Measurements from ENCODE around the gene TMEM196. TPM values are rescaled to one million over a fixed set of nuclear protein-coding genes. Genes with fewer than 3 reads are reported as not detected.

The TMEM196 gene
- total RNA-seq, 6 donors from 2014 or later, result not detected

DNA sequence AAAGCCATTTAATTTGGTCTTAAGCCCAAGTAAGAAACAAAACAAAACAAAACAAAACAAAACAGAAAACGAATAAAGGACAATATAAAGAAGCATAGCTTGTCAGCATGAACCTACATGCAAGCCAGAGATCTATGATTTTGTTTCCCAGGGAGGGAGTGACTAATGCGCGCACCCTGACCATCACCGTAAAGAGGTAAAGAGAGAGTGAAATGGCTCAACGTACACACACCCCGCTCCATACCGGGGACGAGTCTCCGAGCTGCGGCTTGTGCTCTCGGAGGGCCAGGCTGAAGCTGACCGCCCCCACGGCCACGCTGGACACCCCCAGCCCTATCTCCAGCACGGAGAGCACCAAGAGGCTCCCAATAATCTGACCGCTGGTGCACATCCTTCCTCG is 1.1 kb downstream of the TMEM196 start:
- Histone ChIP-seq H3K4me1 (peaks cover 6 to 13% (median 9%) of the 10 kb centered on the region in 4 donors), H3K4me3 (no peak overlapping the region), H3K27ac (no peak overlapping the region), H3K36me3 (no peaks in the 10 kb centered on the region), H3K9me3 (no peaks in the 10 kb centered on the region), H3K27me3 (peaks cover 0 to 15% (median 0%) of the 10 kb centered on the region in 4 donors)
- WGBS, 2 donors, result 7 to 10% methylated on average over 17 of the region's 17 CpGs
- no peak for TF ChIP-seq CTCF (IDR thresholded peaks at IDR 0.05)
- DNase-seq (peak in 1 of 2 donors; percentile 27), ATAC-seq (ENCODE audit: low FRiP score in 2 of 2) (peak in 1 of 2 donors; percentile 23)

DNA sequence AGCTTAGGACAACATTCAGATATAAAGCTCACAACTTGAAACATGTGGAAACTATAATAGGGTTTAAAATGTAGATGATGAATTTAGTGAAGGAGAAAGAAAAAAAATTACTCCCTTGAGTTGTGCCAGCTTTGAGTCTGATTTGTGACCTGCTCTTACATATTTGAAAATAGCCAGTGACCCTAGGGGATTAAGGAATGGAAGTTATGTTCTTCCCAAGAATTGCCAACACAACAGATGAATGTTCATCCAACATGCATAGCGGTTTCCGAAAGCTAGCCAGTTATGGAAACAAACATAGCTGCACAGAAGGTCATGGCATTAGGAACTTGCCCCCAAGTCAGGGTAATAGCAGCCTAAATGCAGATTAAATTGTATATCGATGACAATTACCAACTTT is 10.8 kb downstream of the TMEM196 start:
- 72 to 75% methylated on average over 3 of the region's 3 CpGs for WGBS, 2 donors
- H3K4me3 ChIP-seq, result no peak overlapping the region
- DNase-seq, result no peak
- no peaks in the 10 kb centered on the region for H3K4me1 ChIP-seq
- H3K9me3 ChIP-seq, result no peaks in the 10 kb centered on the region
- no peaks in the 10 kb centered on the region for H3K36me3 ChIP-seq
- H3K27ac ChIP-seq, result no peak overlapping the region
- H3K27me3 ChIP-seq, result no peaks in the 10 kb centered on the region
- no peak for ATAC-seq (ENCODE audit: low FRiP score in 2 of 2)
- TF ChIP-seq POLR2AphosphoS5 (IDR thresholded peaks at IDR 0.05) (no peak), CTCF (IDR thresholded peaks at IDR 0.05) (no peak), EP300 (IDR thresholded peaks at IDR 0.05) (no peak), POLR2A (IDR thresholded peaks at IDR 0.05) (no peak)

DNA sequence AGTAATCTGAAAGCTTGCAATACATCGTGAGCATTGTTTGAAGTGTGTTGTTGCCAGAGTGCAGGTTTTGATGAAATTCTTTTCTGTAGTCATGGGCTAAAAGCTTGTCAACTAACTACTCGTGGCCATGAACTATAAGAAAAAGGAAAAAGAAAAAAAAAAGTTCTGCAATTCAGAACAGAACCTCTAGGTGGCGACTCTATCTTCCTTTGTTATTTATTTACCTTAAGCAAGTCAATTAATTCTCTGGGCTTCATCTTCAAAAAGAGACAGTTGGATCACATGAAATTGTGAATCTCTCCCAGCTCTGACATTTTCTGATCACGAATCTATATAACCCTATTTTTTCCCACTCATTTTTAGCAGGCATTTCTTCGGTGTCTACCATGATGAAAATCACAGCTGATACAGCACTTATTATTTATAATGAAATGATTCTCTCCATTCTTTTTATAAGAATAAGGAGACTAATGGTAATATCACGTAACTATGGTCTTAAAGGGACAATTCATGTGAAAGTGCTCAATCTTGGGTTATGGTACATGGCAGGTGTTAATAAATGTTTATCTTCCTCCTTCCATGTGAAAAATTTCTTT is 18.8 kb downstream of the TMEM196 start:
- Histone ChIP-seq H3K4me3 (no peak overlapping the region), H3K27me3 (no peaks in the 10 kb centered on the region), H3K4me1 (no peaks in the 10 kb centered on the region), H3K27ac (no peak overlapping the region), H3K9me3 (no peaks in the 10 kb centered on the region), H3K36me3 (no peaks in the 10 kb centered on the region)
- ATAC-seq (ENCODE audit: low FRiP score in 2 of 2) (no peak), DNase-seq (no peak)
- WGBS, 2 donors, result 32 to 34% methylated on average over 6 of the region's 6 CpGs
- TF ChIP-seq POLR2A (IDR thresholded peaks at IDR 0.05) (no peak), EP300 (IDR thresholded peaks at IDR 0.05) (no peak), POLR2AphosphoS5 (IDR thresholded peaks at IDR 0.05) (no peak), CTCF (IDR thresholded peaks at IDR 0.05) (peak; percentile 19 to 64 (median 47))

DNA sequence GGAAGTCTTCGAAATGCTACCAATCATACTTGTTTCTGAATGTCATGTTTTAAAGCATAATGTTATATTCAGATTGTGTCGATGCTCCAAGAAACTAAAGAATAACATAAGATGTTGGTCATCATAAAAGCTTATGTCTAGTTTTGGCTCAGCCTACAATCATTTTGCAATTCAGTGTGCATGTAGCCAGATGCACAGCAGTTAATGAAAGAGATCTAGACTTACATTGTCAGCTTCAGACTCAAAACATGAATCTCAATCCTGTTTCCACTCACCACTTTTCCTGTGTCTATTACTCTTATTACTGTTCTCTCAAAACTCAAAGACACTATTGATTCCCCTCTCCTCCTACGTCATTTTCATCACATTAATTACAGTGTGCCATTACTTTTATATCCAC is 21.4 kb downstream of the TMEM196 start:
- H3K4me1 ChIP-seq, result no peaks in the 10 kb centered on the region
- H3K36me3 ChIP-seq, result no peaks in the 10 kb centered on the region
- H3K27me3 ChIP-seq, result no peaks in the 10 kb centered on the region
- no peaks in the 10 kb centered on the region for H3K9me3 ChIP-seq
- ATAC-seq (ENCODE audit: low FRiP score in 2 of 2), result no peak
- WGBS, 2 donors, result 71 to 81% methylated on average over 3 of the region's 3 CpGs
- H3K27ac ChIP-seq, result no peak overlapping the region
- H3K4me3 ChIP-seq, result no peak overlapping the region
- TF ChIP-seq POLR2A (IDR thresholded peaks at IDR 0.05) (no peak), POLR2AphosphoS5 (IDR thresholded peaks at IDR 0.05) (no peak), EP300 (IDR thresholded peaks at IDR 0.05) (no peak), CTCF (IDR thresholded peaks at IDR 0.05) (no peak)
- DNase-seq, result no peak

DNA sequence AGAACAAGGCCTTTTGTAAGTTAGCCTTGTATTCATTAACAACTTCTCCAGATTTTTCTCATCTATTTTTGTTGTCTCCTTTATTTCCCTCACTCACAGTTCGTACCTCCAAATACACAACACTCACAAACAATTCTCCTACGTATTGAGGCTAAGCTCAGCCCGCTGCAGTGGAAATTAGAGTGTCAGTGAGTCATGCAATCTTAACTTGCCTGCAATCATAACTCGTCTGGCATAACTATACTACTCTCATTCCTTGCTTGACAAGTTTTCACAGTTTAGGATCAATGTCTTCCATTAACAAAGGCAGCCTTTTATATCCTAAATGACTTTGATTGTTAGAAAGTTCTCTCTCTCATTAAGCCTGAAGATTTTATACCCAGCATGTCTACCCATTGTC is 23.8 kb downstream of the TMEM196 start:
- Histone ChIP-seq H3K27me3 (no peaks in the 10 kb centered on the region), H3K9me3 (no peaks in the 10 kb centered on the region), H3K36me3 (no peaks in the 10 kb centered on the region), H3K27ac (no peak overlapping the region), H3K4me1 (no peaks in the 10 kb centered on the region), H3K4me3 (no peak overlapping the region)
- ATAC-seq (ENCODE audit: low FRiP score in 2 of 2) (no peak), DNase-seq (no peak)
- 64 to 68% methylated on average over 4 of the region's 4 CpGs for WGBS, 2 donors
- no peak for TF ChIP-seq POLR2A (IDR thresholded peaks at IDR 0.05)
- no peak for TF ChIP-seq POLR2AphosphoS5 (IDR thresholded peaks at IDR 0.05)
- no peak for TF ChIP-seq EP300 (IDR thresholded peaks at IDR 0.05)
- no peak for TF ChIP-seq CTCF (IDR thresholded peaks at IDR 0.05)

Data from upper lobe of left lung (tissue), 6 donors.